ENCODE results near the gene CAMTA1.

CAMTA1 gene

DNA sequence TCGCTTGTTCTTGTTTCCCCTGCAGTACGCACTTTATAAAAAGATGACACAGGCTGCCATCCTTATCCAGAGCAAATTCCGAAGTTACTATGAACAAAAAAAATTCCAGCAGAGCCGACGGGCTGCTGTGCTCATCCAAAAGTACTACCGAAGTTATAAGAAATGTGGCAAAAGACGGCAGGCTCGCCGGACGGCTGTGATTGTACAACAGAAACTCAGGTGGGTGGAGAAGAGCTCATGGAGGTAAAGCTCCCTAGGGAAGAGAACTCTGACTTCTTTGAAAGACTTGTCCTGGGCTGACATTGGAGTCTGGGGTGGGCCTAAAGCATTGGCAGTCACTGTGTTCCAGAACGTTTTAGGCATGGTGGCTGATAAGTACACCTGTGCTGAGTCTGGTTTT is 965.9 kb downstream of the CAMTA1 start:
- H3K27me3 ChIP-seq (ENCODE audit: control insufficient read depth, insufficient read depth, low read length, poor library complexity, severe bottlenecking), result no peaks in the 10 kb centered on the region
- H3K27ac ChIP-seq (ENCODE audit: insufficient read depth, low read depth, low read length, poor library complexity, severe bottlenecking), result no peak overlapping the region
- no peaks in the 10 kb centered on the region for H3K36me3 ChIP-seq (ENCODE audit: control insufficient read depth, insufficient read depth, low read length)
- peaks cover 16% of the 10 kb centered on the region for H3K4me1 ChIP-seq (ENCODE audit: control insufficient read depth, insufficient read depth, low read length)
- H3K4me3 ChIP-seq (ENCODE audit: insufficient read depth, low read depth, low read length), result no peak overlapping the region
- 95 to 97% methylated on average over 11 of the region's 11 CpGs for WGBS, 2 experiments
- H3K9me3 ChIP-seq (ENCODE audit: control insufficient read depth, low read length), result no peaks in the 10 kb centered on the region

DNA sequence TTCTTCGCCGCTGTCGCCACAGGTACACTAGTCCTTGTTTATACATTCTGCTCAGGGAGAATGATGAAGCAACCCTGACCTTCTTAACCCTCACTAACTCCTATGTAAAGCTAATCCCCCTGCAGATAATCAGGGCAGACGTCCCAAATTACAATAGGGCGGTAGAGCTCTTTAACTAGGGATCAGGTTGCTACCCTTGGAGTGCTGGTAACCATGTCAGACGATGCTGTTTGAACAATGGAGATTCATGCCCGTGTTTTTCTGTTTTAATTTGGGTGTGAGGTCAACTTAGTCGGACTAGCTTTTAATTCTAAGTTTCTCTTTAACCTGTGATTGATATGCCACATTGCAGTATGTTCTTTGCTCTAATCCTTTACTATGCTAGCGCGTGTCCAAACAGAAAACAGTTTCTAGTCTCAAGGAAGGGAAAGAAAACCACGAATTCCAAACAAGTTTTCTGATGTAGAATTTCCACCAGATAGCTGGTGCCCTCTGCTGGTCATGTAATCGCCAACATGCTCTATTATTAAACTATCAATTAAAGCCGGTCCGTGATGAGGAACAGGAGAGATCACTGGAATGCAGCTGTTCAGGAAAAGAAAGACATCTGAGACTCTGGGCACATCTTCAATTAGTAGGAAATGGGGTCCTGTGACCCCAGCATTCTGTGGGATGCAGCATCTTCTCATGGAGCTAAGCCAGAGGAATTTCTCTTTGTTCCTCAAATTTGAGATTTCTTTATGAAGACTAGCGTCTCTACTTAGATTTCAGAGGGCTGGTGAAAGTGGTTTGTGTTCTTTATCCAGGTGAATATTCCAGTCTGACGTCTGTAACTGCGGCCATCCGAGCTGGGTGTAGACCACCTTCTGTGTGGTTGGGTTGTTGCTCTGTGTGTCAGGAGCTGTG is 967.5 kb downstream of the CAMTA1 start:
- Histone ChIP-seq H3K36me3 (ENCODE audit: control insufficient read depth, insufficient read depth, low read length) (no peaks in the 10 kb centered on the region), H3K9me3 (ENCODE audit: control insufficient read depth, low read length) (no peaks in the 10 kb centered on the region), H3K27me3 (ENCODE audit: control insufficient read depth, insufficient read depth, low read length, poor library complexity, severe bottlenecking) (no peaks in the 10 kb centered on the region), H3K4me3 (ENCODE audit: insufficient read depth, low read depth, low read length) (no peak overlapping the region), H3K4me1 (ENCODE audit: control insufficient read depth, insufficient read depth, low read length) (peaks cover 16% of the 10 kb centered on the region), H3K27ac (ENCODE audit: insufficient read depth, low read depth, low read length, poor library complexity, severe bottlenecking) (peak overlapping the region; percentile 83)
- 35 to 38% methylated on average over 17 to 18 of the region's 18 CpGs for WGBS, 2 experiments

DNA sequence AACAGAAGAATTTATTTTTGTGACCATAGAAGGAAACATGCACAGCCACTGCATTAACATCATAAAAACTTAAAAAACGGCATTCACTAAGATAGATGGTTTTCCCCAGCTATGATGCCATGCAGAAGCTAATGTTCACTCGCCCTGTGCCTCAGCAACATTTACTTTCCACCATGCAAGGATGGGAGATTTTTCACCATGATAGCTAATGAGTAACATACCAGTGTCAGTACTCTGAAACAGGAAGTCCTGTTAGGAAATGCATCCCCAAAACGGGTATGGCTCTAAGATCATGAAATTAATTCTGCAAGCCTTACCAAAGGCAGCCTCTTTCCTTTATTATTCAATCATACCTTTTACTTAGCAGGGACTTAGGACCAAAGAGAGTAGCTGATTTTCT is 968.4 kb downstream of the CAMTA1 start:
- Histone ChIP-seq H3K4me3 (ENCODE audit: insufficient read depth, low read depth, low read length) (no peak overlapping the region), H3K9me3 (ENCODE audit: control insufficient read depth, low read length) (no peaks in the 10 kb centered on the region), H3K36me3 (ENCODE audit: control insufficient read depth, insufficient read depth, low read length) (no peaks in the 10 kb centered on the region), H3K27me3 (ENCODE audit: control insufficient read depth, insufficient read depth, low read length, poor library complexity, severe bottlenecking) (no peaks in the 10 kb centered on the region), H3K27ac (ENCODE audit: insufficient read depth, low read depth, low read length, poor library complexity, severe bottlenecking) (no peak overlapping the region), H3K4me1 (ENCODE audit: control insufficient read depth, insufficient read depth, low read length) (peaks cover 16% of the 10 kb centered on the region)
- 95% methylated on average over 3 of the region's 3 CpGs for WGBS, 2 experiments

DNA sequence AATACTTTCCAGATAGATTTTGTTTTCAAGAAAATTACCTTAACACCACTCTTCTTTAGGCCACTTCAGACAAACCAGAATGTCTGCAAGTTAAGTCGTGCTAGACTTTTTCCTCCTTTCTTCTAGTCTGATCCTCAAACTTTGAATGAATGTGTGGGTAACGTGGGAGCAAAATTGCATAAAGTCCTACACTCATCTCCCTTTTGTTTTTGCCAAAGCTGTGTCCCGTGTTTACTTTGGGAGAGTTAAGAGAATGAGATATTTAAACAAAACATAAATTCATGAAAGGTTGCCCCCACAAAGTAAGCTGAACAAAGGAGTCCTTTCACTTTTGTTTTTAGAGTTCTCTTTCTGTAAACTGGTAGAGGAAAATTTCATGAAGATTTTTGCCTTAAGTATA is 969.0 kb downstream of the CAMTA1 start:
- WGBS, 2 experiments, result 83 to 91% methylated on average over 1 to 3 of the region's 3 CpGs

DNA sequence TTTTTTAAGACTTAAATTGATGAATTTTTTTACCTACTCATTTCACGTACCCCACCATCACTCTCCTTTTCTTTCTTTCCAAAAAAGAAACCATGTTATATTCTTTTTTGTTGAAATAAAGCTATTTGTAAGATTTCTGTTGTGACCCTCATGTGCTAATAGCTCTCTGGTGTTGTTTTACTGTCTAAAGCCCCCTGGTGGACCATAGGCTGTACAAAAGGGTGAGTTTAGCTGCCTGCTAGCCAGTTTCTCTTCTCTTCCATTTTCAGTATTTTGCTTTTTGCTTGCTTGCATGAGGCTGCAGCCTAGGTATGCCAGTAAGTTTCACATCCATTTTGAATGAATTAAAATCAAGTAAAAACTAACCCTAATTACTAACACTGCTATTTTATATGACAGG is 970.2 kb downstream of the CAMTA1 start:
- no peak overlapping the region for H3K27ac ChIP-seq (ENCODE audit: insufficient read depth, low read depth, low read length, poor library complexity, severe bottlenecking)
- no peaks in the 10 kb centered on the region for H3K9me3 ChIP-seq (ENCODE audit: control insufficient read depth, low read length)
- H3K4me1 ChIP-seq (ENCODE audit: control insufficient read depth, insufficient read depth, low read length), result peaks cover 16% of the 10 kb centered on the region
- H3K36me3 ChIP-seq (ENCODE audit: control insufficient read depth, insufficient read depth, low read length), result no peaks in the 10 kb centered on the region
- H3K27me3 ChIP-seq (ENCODE audit: control insufficient read depth, insufficient read depth, low read length, poor library complexity, severe bottlenecking), result no peaks in the 10 kb centered on the region
- 100% methylated on average over 1 of the region's 1 CpG; no CpG with 5 or more reads in 1 of the 2 experiments for WGBS, 2 experiments
- no peak overlapping the region for H3K4me3 ChIP-seq (ENCODE audit: insufficient read depth, low read depth, low read length)

More for the DNA sequence above, 969.0 kb downstream of the CAMTA1 start:
- H3K4me3 ChIP-seq (ENCODE audit: insufficient read depth, low read depth, low read length), result no peak overlapping the region
- H3K9me3 ChIP-seq (ENCODE audit: control insufficient read depth, low read length), result no peaks in the 10 kb centered on the region
- H3K4me1 ChIP-seq (ENCODE audit: control insufficient read depth, insufficient read depth, low read length), result peaks cover 16% of the 10 kb centered on the region
- H3K27ac ChIP-seq (ENCODE audit: insufficient read depth, low read depth, low read length, poor library complexity, severe bottlenecking), result no peak overlapping the region
- H3K27me3 ChIP-seq (ENCODE audit: control insufficient read depth, insufficient read depth, low read length, poor library complexity, severe bottlenecking), result no peaks in the 10 kb centered on the region
- H3K36me3 ChIP-seq (ENCODE audit: control insufficient read depth, insufficient read depth, low read length), result no peaks in the 10 kb centered on the region

DNA sequence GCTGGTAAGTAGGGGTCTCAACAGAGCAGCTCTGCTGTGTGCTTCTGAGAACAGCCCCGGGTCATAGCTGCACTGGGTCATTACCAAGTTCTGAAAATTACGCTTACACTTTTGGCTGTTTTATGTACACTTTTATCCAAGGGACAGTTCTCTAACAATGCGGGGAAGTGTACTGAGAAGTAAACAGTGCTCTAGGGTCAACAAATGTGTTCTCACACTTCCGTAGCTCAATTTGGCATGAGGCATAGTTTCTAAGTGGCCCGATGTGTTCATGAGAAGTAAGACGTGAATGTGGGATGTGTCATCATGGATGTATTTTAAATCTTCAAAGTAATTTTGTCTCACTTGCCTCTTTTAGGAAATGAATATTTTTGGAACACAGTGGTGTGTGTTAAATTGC is 975.0 kb downstream of the CAMTA1 start:
- Histone ChIP-seq H3K4me1 (ENCODE audit: control insufficient read depth, insufficient read depth, low read length) (no peaks in the 10 kb centered on the region), H3K9me3 (ENCODE audit: control insufficient read depth, low read length) (no peaks in the 10 kb centered on the region), H3K27me3 (ENCODE audit: control insufficient read depth, insufficient read depth, low read length, poor library complexity, severe bottlenecking) (no peaks in the 10 kb centered on the region), H3K36me3 (ENCODE audit: control insufficient read depth, insufficient read depth, low read length) (no peaks in the 10 kb centered on the region), H3K27ac (ENCODE audit: insufficient read depth, low read depth, low read length, poor library complexity, severe bottlenecking) (no peak overlapping the region), H3K4me3 (ENCODE audit: insufficient read depth, low read depth, low read length) (no peak overlapping the region)
- 93 to 96% methylated on average over 6 of the region's 6 CpGs for WGBS, 2 experiments

DNA sequence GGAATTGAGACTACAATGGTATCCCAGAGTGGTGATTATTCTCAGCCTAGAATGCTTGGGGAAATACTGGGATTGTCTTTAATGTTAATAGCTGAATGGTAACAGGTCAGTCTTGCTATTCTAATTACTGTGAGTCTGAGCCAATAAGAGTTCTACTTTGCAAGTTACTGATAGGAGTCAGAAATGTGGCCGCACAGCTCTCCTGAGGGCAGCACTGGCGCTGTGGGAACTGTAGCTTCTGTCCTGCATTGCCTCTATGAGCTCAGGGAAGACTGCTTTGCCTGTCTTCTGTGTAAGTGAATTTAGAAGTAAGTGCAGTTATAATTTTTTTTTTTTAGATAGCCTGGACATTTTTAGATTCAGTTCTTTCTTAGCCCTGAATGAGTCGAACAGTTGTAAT is 975.8 kb downstream of the CAMTA1 start:
- WGBS, 2 experiments, result 90 to 93% methylated on average over 3 of the region's 3 CpGs
- Histone ChIP-seq H3K36me3 (ENCODE audit: control insufficient read depth, insufficient read depth, low read length) (no peaks in the 10 kb centered on the region), H3K27me3 (ENCODE audit: control insufficient read depth, insufficient read depth, low read length, poor library complexity, severe bottlenecking) (no peaks in the 10 kb centered on the region), H3K4me1 (ENCODE audit: control insufficient read depth, insufficient read depth, low read length) (peaks cover under 1% of the 10 kb centered on the region), H3K27ac (ENCODE audit: insufficient read depth, low read depth, low read length, poor library complexity, severe bottlenecking) (no peak overlapping the region), H3K4me3 (ENCODE audit: insufficient read depth, low read depth, low read length) (no peak overlapping the region), H3K9me3 (ENCODE audit: control insufficient read depth, low read length) (no peaks in the 10 kb centered on the region)

DNA sequence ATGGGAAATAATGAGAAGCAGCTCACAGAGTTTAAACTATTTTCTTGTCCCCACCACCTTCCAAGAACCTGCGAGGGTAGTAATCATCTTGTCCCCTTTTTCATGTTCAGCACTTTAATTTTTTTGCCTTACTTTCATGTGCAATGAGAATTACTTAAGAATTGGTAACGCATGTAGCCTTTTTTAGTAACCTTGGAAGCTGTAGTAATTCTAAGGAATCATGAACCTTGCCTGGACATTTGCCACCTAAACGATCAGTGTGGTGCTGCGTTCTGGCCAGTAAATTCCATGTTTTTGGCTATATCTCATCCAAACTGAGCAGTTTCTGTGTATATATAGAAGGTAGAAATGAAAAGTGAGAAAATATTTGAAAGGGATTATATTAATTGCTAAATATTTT is 981.9 kb downstream of the CAMTA1 start:
- Histone ChIP-seq H3K27me3 (ENCODE audit: control insufficient read depth, insufficient read depth, low read length, poor library complexity, severe bottlenecking) (no peaks in the 10 kb centered on the region), H3K9me3 (ENCODE audit: control insufficient read depth, low read length) (no peaks in the 10 kb centered on the region), H3K4me3 (ENCODE audit: insufficient read depth, low read depth, low read length) (no peak overlapping the region), H3K4me1 (ENCODE audit: control insufficient read depth, insufficient read depth, low read length) (peaks cover 10% of the 10 kb centered on the region), H3K36me3 (ENCODE audit: control insufficient read depth, insufficient read depth, low read length) (no peaks in the 10 kb centered on the region), H3K27ac (ENCODE audit: insufficient read depth, low read depth, low read length, poor library complexity, severe bottlenecking) (no peak overlapping the region)
- 93 to 95% methylated on average over 4 of the region's 4 CpGs for WGBS, 2 experiments

DNA sequence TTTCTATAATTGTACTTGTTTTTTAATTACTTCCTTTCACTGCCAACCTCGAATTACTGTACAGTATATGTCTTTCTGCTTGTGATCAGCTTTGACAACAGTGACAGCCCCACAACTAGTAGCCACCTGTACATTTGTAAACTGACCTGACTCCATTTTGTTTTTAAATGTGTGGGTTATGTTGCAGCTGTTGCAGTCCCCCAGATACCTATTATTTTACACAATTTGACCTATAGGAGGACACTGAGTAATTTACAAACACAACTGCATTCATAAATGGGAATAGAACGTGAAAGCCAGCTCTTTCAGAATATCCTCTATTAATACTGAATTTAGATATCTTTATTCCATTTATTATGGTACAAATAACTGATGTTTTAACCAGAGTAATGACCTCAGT is 983.3 kb downstream of the CAMTA1 start:
- Histone ChIP-seq H3K4me1 (ENCODE audit: control insufficient read depth, insufficient read depth, low read length) (peaks cover 11% of the 10 kb centered on the region), H3K4me3 (ENCODE audit: insufficient read depth, low read depth, low read length) (no peak overlapping the region), H3K9me3 (ENCODE audit: control insufficient read depth, low read length) (no peaks in the 10 kb centered on the region), H3K36me3 (ENCODE audit: control insufficient read depth, insufficient read depth, low read length) (no peaks in the 10 kb centered on the region), H3K27me3 (ENCODE audit: control insufficient read depth, insufficient read depth, low read length, poor library complexity, severe bottlenecking) (no peaks in the 10 kb centered on the region), H3K27ac (ENCODE audit: insufficient read depth, low read depth, low read length, poor library complexity, severe bottlenecking) (no peak overlapping the region)
- WGBS, 2 experiments, result 85 to 86% methylated on average over 1 to 2 of the region's 2 CpGs

DNA sequence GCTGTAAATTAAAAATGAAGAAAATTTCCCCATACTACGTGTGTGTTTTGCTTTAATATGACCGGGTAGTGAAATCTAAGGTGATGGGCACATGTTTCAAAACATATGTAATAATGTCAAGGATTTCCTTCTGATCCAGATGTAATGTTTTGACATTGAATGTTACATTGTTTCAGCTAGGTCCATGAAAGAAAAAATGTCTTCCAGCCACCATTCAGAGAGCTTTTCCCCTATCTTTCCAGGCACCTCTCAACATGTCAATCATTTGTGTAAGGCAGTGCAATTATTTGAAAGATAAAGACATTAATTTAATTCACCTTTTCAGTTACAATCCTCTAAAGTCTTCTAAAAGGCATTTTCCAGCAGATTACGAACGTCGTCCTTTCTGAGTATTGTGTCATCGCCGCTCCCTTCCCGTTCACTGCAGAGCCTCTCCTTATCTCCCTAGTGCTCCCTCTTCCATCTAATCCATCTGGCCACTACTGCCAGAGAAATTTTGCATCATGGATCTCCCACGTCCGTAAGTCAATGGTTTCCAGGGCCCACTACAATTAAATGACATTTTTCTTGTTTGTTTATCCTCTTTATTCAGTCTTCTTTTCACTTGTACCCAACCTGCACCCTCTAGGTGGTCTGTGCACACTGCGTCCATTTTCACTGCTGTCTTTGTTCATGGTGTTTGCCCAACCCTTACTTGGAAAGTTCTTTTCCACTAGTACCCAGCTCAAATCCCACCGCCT is 984.6 kb downstream of the CAMTA1 start:
- H3K4me3 ChIP-seq (ENCODE audit: insufficient read depth, low read depth, low read length), result no peak overlapping the region
- WGBS, 2 experiments, result 92 to 94% methylated on average over 12 of the region's 12 CpGs

More for the DNA sequence above, 984.6 kb downstream of the CAMTA1 start:
- Histone ChIP-seq H3K36me3 (ENCODE audit: control insufficient read depth, insufficient read depth, low read length) (no peaks in the 10 kb centered on the region), H3K27me3 (ENCODE audit: control insufficient read depth, insufficient read depth, low read length, poor library complexity, severe bottlenecking) (no peaks in the 10 kb centered on the region), H3K9me3 (ENCODE audit: control insufficient read depth, low read length) (no peaks in the 10 kb centered on the region), H3K27ac (ENCODE audit: insufficient read depth, low read depth, low read length, poor library complexity, severe bottlenecking) (no peak overlapping the region), H3K4me1 (ENCODE audit: control insufficient read depth, insufficient read depth, low read length) (peaks cover 11% of the 10 kb centered on the region)
